ENCODE data around the gene ZBED4.

- TF ChIP-seq CTCF (conservative IDR thresholded peaks at IDR 0.05 in 1 of 2, IDR thresholded peaks at IDR 0.05 in 1 of 2; ENCODE audit: low read depth in 1 of 2, low read length in 2 of 2): no peak
- no peak for TF ChIP-seq EZH2 (IDR thresholded peaks at IDR 0.05; ENCODE audit: low read length, missing control alignments)
These were observed 39.4 kb upstream of the ZBED4 start for GRCh38 chr22:49814164-49814686.

Data from fibroblast of lung (primary cell).